OCI-LY1 (cell line): ENCODE measurements around the gene MYADML2.

ENCODE experiments used
- EZH2 ChIP-seq: fragments of 200-600 bp; sonication (generic), shearing (Covaris generic); IDR thresholded peaks from 2 replicates; pipeline ENCODE4 v1.8.0; 2017; ENCODE audit warnings: borderline replicate concordance, mixed run types, mild to moderate bottlenecking, antibody characterized with exemption, low read length, moderate library complexity, mixed read lengths
- TF ChIP-seq, protein P1 (sequence below): fragments of 200-600 bp; sonication (generic), shearing (Covaris generic); IDR thresholded peaks from 2 replicates; pipeline ENCODE4 v1.5.1; 2017; ENCODE audit warnings: mild to moderate bottlenecking, antibody characterized with exemption, low read length, moderate library complexity, mixed read lengths

GRCh38 chr17:81957691-81958432 lies 10.8 kb upstream of the MYADML2 start:
- TF ChIP-seq EZH2: no peak
- TF ChIP-seq, protein P1, sequence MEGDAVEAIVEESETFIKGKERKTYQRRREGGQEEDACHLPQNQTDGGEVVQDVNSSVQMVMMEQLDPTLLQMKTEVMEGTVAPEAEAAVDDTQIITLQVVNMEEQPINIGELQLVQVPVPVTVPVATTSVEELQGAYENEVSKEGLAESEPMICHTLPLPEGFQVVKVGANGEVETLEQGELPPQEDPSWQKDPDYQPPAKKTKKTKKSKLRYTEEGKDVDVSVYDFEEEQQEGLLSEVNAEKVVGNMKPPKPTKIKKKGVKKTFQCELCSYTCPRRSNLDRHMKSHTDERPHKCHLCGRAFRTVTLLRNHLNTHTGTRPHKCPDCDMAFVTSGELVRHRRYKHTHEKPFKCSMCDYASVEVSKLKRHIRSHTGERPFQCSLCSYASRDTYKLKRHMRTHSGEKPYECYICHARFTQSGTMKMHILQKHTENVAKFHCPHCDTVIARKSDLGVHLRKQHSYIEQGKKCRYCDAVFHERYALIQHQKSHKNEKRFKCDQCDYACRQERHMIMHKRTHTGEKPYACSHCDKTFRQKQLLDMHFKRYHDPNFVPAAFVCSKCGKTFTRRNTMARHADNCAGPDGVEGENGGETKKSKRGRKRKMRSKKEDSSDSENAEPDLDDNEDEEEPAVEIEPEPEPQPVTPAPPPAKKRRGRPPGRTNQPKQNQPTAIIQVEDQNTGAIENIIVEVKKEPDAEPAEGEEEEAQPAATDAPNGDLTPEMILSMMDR: no peak
